Gastrocnemius medialis (tissue), 4 donors: ENCODE measurements around the gene ELK3.

ENCODE experiments used
- CTCF ChIP-seq, 5 experiments: fragments of 450-650 bp in 3 of 5; fragments of 200-600 bp in 2 of 5; sonication (generic) in 2 of 5; IDR thresholded peaks in 4 of 5; conservative IDR thresholded peaks in 1 of 5; 1 replicate in 4 of 5; 2 replicates in 1 of 5; pipeline ENCODE4 v1.5.1; 2016 to 2019; ENCODE audit warnings: antibody characterized with exemption in 5 of 5, mild to moderate bottlenecking in 3 of 5, moderate library complexity in 3 of 5
- POLR2A ChIP-seq, 2 donors: fragments of 450-650 bp; IDR thresholded peaks; one replicate each; pipeline ENCODE4 v1.6.1; 2017; ENCODE audit warnings: antibody characterized with exemption in 2 of 2, mild to moderate bottlenecking in 2 of 2, moderate library complexity in 2 of 2

- TF ChIP-seq CTCF (IDR thresholded peaks at IDR 0.05 in 4 of 5, conservative IDR thresholded peaks at IDR 0.05 in 1 of 5) (no peak), POLR2A (IDR thresholded peaks at IDR 0.05) (no peak)
Measured at GRCh38 chr12:96265400-96265799, 71.2 kb downstream of the ELK3 start.
